Hepatocyte (in vitro differentiated cells): Measurements from ENCODE around the gene DTNBP1. TPM values are rescaled to one million over a fixed set of nuclear protein-coding genes. Genes with fewer than 3 reads are reported as not detected.

Experiments
- DNase-seq: peaks from one replicate; pipeline ENCODE4 v3.0.0-alpha.2; 2016; ENCODE audit warnings: low spot score
- H2AFZ ChIP-seq: fragments of 200-600 bp; sonication (generic); 2 replicates; pipeline ENCODE4 v1.6.0; 2016; ENCODE audit warnings: antibody characterized with exemption, mild to moderate bottlenecking
- H3K27ac ChIP-seq: fragments of 200-600 bp; sonication (generic); 2 replicates; pipeline ENCODE4 v1.5.1; 2016; ENCODE audit warnings: mild to moderate bottlenecking
- H3K27me3 ChIP-seq: fragments of 200-600 bp; sonication (generic); 2 replicates; pipeline ENCODE4 v1.6.1; 2016
- H3K36me3 ChIP-seq: fragments of 200-600 bp; sonication (generic); replicated peaks from 2 replicates; pipeline ENCODE4 v1.5.1; 2016; ENCODE audit warnings: low read depth; ENCODE audit not compliant: insufficient read depth
- H3K4me1 ChIP-seq: fragments of 200-600 bp; sonication (generic); 2 replicates; pipeline ENCODE4 v1.5.1; 2016; ENCODE audit warnings: mild to moderate bottlenecking, moderate library complexity; ENCODE audit not compliant: insufficient read depth
- H3K4me2 ChIP-seq: fragments of 200-600 bp; sonication (generic); 2 replicates; pipeline ENCODE4 v1.6.0; 2016
- H3K4me3 ChIP-seq: fragments of 200-600 bp; sonication (generic); 2 replicates; pipeline ENCODE4 v1.5.1; 2016; ENCODE audit warnings: mild to moderate bottlenecking
- H3K79me2 ChIP-seq: fragments of 200-600 bp; sonication (generic); 2 replicates; pipeline ENCODE4 v1.6.0; 2017; ENCODE audit warnings: mild to moderate bottlenecking
- H3K9me2 ChIP-seq: fragments of 200-600 bp; sonication (generic); replicated peaks from 2 replicates; pipeline ENCODE4 v1.6.0; 2017; ENCODE audit warnings: mild to moderate bottlenecking; ENCODE audit not compliant: insufficient read depth
- H3K9me3 ChIP-seq: fragments of 200-600 bp; sonication (generic); 2 replicates; pipeline ENCODE4 v1.5.1; 2016; ENCODE audit warnings: low read depth, mild to moderate bottlenecking
- H4K20me1 ChIP-seq: fragments of 200-600 bp; sonication (generic); 2 replicates; pipeline ENCODE4 v1.6.0; 2016; ENCODE audit warnings: mild to moderate bottlenecking; ENCODE audit not compliant: insufficient read depth, poor library complexity, severe bottlenecking
- CTCF ChIP-seq: fragments of 200-600 bp; sonication (generic); IDR thresholded peaks from 2 replicates; pipeline ENCODE4 v1.5.1; 2016; ENCODE audit warnings: antibody characterized with exemption, mild to moderate bottlenecking; ENCODE audit not compliant: poor library complexity
- EZH2 ChIP-seq: fragments of 200-600 bp; sonication (generic); IDR thresholded peaks from 2 replicates; pipeline ENCODE4 v1.6.1; 2016; ENCODE audit warnings: antibody characterized with exemption, mild to moderate bottlenecking, borderline replicate concordance
- EZH2phosphoT487 ChIP-seq: fragments of 200-600 bp; sonication (generic); IDR thresholded peaks from one replicate; pipeline ENCODE4 v1.6.1; 2018; ENCODE audit warnings: antibody characterized with exemption, mild to moderate bottlenecking, low read depth, moderate library complexity; ENCODE audit not compliant: unreplicated experiment, severe bottlenecking
- WGBS: methylation state at CpG from one replicate; pipeline ENCODE4 v1.1.6; 2016; ENCODE audit warnings: low lambda C conversion rate; ENCODE audit errors: missing lambda C conversion rate; 5-methylcytosine and 5-hydroxymethylcytosine counted together
- polyA plus RNA-seq: library from polyadenylated mRNA; unstranded; fragments of >200 nt; fragmentation: Nextera tagmentation; extraction: Ambion mirVana; gene quantifications from 2 replicates; pipeline ENCODE4 v1.2.1, GENCODE V29; 2016
- total RNA-seq: library from RNA; depleted of rRNA; stranded (reverse); fragments of >200 nt; gene quantifications from 2 replicates; pipeline ENCODE4 v1.2.3, GENCODE V29; 2014

Gene DTNBP1
- total and polyA plus RNA-seq, 2 experiments from 2014 or later, result 3.4 to 25.6 TPM

DNA sequence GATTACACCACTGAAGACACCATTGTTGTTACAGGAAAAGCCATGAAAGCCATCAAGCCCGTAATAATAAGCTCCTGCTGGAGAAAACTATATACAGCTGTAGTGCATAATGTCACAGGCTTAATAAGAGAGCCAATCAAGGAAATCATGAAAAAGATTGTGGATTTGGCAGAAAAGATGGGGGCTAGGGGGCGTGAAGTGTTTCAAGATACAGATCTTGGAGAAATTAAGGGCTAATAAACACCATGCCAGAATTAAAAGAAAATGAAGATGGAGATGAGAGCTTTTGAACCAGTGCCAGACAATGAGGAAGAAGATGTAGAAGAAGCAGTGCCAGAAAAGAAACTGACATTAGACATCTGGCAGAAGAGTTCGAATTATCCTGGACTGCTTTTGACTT is 43.2 kb upstream of the DTNBP1 start:
- Histone ChIP-seq H3K36me3 (no peaks in the 10 kb centered on the region), H3K79me2 (no peaks in the 10 kb centered on the region), H3K4me3 (no peak overlapping the region), H3K9me3 (no peaks in the 10 kb centered on the region), H3K4me1 (no peaks in the 10 kb centered on the region), H3K4me2 (no peak overlapping the region), H2AFZ (no peak overlapping the region), H3K9me2 (no peaks in the 10 kb centered on the region), H4K20me1 (no peaks in the 10 kb centered on the region), H3K27me3 (no peaks in the 10 kb centered on the region), H3K27ac (no peak overlapping the region)
- WGBS, result 76% methylated on average over 3 of the region's 3 CpGs
- no peak for DNase-seq
- TF ChIP-seq EZH2 (no peak), EZH2phosphoT487 (no peak), CTCF (no peak)

DNA sequence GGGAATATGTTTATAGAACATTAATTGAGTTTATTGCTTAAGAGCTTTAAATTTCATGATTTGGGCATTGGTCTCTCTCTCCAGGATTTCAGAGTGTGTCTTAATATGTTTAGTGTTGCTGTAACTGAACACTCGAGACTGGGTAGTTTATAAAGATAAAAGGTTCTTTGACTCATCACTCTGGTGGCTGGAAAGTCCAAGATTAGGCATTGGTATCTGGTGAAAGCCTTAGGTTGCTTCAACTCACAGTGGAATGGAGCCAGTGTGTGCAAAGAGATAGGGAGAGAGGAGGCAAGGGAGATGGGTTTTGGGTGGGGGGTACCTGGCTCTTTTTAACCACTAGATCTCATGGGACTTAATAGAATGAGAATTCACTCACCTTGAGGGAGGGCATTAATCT is 35.6 kb upstream of the DTNBP1 start:
- 60% methylated on average over 1 of the region's 1 CpG for WGBS
- Histone ChIP-seq H3K4me3 (no peak overlapping the region), H4K20me1 (no peaks in the 10 kb centered on the region), H3K27me3 (no peaks in the 10 kb centered on the region), H3K27ac (no peak overlapping the region), H3K79me2 (no peaks in the 10 kb centered on the region), H3K9me2 (no peaks in the 10 kb centered on the region), H3K36me3 (no peaks in the 10 kb centered on the region), H3K4me2 (no peak overlapping the region), H3K4me1 (no peaks in the 10 kb centered on the region), H2AFZ (no peak overlapping the region), H3K9me3 (no peaks in the 10 kb centered on the region)
- DNase-seq, result no peak
- TF ChIP-seq CTCF (no peak), EZH2phosphoT487 (no peak), EZH2 (no peak)

- Histone ChIP-seq H3K27ac (no peak overlapping the region), H3K4me2 (no peak overlapping the region), H3K4me1 (no peaks in the 10 kb centered on the region), H2AFZ (no peak overlapping the region), H3K9me3 (no peaks in the 10 kb centered on the region), H3K27me3 (no peaks in the 10 kb centered on the region), H3K4me3 (no peak overlapping the region), H3K9me2 (no peaks in the 10 kb centered on the region), H3K79me2 (no peaks in the 10 kb centered on the region), H3K36me3 (no peaks in the 10 kb centered on the region), H4K20me1 (no peaks in the 10 kb centered on the region)
- TF ChIP-seq EZH2phosphoT487, result no peak
- TF ChIP-seq CTCF, result no peak
- no peak for TF ChIP-seq EZH2
- 96% methylated on average over 4 of the region's 4 CpGs for WGBS
- DNase-seq, result no peak
These were observed 35.1 kb upstream of the DTNBP1 start for GRCh38 chr6:15697895-15698294.
